Measurements from ENCODE around the gene HENMT1.

- no peak for TF ChIP-seq TAF1 (IDR thresholded peaks at IDR 0.05; ENCODE audit: borderline replicate concordance, low read depth, low read length)
- TF ChIP-seq POLR2AphosphoS5 (IDR thresholded peaks at IDR 0.05; ENCODE audit: low read depth, low read length) = no peak
- TF ChIP-seq POLR2A (IDR thresholded peaks at IDR 0.05; ENCODE audit: low read depth, low read length) = no peak
These were observed 54.4 kb downstream of the HENMT1 start for GRCh38 chr1:108606478-108606877.
